DMS79 (cell line): ENCODE measurements around the gene ADCY10.

Experiments
- DNase-seq: peaks from one replicate; lab custom pipeline; 2025; lab: John Stamatoyannopoulos, UW

ADCY10 gene

DNA sequence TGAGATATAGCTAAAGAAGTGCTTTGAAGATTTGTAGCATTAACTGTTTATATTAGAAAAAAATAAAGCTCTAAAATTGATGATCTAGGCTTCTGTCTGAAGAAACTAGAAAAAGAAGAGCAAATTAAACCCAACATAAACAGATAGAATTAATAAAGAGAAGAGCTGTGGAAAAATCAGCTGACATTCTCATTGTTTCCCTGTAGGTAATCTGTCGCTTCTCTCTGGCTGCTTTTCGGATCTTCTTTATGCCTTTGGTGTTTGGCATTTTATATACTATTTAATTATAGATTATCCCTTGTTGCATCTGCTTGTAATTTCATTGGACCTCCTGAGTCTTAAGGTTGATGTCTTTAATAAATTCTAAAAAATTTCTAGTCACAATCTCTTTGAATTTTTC, 132.4 kb downstream of the ADCY10 start:
- no peak for DNase-seq

DNA sequence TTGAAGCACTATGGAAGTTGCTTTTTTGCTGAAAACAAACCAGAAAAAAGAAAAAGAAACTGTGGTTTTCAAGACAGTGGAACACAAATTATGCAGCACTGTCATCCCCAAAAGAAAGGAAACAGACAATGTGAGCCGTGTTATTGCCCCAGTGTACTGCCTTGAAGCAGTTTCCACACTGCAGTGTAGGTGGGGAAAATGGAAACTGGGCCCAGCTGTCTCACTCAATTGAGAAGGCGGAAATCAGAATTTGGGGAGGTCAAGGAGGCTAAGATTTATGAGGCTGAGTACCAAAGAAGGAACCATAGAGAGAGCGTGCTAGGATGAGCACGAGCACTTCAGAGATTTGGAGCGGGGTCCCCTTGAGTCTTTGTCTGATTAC, 136.7 kb downstream of the ADCY10 start:
- DNase-seq, result no peak

DNA sequence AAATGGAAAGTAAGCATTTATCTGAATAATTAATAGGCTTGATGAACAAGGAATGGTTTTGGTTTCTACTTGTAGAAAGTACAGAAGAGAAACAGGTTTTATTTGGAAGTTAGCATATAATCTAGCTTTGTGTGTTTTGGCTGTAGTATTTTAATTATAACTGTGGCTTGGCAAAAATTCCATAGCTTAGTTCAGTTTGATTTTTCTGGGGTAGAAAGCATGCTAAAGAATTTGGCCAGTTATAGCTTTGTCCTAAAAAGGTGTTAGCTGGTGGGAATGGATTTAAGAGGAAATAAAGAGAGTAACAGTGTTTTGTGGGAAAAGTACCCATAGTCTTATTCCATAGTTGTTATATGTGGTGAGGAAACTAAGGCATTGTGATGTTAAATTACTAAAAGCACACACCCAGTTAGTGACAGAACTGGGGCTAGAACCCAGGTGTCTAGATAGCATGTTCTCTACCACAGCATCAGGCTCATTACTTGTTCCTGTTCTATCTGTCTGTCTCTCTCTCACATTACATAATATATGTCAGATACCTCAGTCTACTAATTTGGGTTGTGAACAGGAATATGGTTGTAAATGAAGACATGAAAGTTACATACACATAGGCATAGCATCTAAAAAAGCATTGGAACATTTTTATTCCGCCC, 137.2 kb downstream of the ADCY10 start:
- no peak for DNase-seq

DNA sequence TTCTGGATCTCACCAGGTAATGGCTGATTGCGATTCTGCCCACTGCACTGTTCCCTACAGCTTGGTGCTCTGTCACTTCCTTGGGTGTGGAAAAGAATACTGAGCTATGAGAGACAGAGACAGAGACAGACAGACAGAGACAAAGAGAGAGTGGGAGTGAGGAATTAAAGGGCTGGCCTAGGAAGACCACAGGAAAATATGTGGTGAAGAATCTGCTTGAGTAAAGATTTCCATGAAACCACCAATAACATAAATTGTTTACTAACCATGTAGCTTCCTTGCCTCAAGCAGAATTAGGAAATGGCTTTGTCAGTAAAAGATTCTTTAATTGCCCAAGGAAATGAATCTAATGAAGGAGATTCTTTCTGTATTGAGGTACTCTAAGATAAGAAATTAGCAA, 137.8 kb downstream of the ADCY10 start:
- no peak for DNase-seq

DNA sequence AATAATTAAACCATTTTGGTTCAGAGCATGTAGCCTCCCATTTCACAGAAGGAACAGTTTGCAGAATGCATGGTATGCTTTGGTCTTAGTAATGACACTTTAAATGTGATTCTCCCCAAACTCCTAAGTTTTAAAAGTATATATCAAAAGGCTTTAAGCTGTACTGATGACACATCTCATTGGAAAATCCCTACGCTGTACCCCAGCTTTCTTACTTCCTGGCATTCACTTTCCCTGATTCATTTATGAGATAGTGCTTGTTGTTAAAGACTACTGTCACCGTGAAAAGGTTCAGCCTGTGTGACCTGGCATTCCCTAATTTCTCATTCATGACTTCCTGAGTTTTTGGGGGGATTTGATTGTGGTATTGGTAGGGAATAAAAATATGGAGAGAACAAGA, 138.8 kb downstream of the ADCY10 start:
- DNase-seq, result no peak

DNA sequence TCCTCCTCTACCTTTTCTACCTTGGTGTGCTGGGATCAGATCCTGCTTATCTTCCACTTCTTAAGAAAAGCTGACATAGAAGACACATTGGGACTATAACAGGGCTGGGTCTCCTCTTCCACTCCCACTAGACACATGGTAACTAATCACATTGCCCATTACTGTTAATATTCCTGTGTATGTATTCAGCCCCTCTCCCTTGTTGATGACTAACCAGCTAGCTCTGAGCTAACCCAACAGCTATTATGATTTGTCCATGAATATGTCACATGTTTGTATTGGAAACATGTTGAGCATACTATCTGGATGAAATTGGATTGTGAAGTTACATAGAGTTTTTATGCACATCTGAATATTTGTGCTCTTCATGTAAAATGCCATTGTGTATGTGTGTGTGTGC, 139.2 kb downstream of the ADCY10 start:
- no peak for DNase-seq

DNA sequence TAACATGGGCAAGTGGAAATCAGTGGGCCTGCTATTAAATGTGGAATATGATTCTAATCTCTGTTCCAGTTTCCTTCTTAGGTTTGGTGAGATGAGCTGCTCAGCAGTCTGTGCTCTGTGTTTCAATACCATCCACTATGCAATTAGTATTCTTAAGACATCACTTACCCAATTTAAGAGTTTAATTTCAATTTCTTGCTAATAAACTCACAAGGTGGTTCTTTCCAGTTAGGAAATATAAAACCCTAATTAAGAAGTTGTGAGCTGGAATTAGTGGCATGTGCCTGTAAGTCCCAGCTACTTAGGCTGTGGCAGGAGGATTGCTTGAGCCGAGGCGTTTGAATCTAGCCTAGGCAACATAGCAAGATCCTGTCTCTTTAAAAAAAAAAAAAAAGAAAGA, 140.4 kb downstream of the ADCY10 start:
- no peak for DNase-seq

DNA sequence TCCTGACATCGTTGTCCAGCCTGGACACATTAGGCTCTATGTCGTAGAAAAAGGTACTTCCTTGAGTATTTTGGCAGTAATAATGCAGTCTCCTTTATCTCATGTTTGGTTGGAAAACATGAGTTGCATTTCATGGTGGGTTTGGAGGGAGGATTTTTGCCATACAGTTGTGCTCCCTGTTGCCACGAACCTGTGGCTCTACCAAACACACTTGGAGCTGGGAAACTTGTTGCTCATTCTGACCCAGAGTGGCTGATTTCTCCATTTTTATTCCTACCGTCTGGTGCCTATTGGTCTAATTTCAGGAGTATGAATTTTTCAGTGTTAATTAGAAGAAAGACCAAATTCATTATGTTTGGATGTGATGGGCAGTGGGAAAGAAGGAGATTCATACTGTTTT, 141.5 kb downstream of the ADCY10 start:
- no peak for DNase-seq

DNA sequence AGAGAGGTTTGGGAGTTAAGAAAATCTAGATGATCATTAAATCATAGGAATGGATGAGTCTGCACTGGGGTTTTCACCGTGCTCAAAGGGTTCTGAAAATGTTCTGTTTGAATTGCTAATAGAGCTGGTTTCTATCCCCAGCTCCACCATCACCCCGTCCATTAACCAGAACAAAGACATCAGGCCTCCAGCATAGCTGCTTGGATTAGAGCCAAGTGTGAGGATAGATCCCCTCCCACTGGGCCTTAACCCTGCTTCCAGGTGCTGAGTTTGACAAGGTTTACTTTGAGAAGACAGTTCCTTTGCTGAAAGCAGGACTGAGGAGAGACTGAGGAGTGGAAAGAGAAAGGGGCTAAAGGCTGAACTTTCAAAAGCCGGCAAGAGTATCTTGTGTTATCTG, 143.8 kb downstream of the ADCY10 start:
- DNase-seq, result no peak

DNA sequence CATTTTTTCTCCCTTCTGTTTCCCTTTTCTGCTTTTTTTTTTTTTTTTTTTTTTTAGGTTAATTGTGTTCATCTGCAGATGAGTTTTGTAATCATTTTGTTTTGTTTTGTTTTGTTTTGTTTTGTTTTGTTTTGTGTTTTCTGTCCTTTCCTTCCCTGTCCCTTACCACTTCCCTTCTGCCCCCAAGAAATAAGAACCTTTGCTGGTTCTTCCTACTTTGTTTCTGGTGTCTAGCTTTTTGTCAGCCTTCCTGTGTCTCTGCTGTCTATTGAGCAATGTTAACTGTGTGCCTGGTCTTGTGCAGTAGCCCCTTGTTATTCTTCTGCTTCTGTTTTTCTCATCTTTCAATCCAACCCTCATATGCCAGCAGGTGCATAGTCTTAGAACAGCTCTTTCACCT, 146.2 kb downstream of the ADCY10 start:
- no peak for DNase-seq

DNA sequence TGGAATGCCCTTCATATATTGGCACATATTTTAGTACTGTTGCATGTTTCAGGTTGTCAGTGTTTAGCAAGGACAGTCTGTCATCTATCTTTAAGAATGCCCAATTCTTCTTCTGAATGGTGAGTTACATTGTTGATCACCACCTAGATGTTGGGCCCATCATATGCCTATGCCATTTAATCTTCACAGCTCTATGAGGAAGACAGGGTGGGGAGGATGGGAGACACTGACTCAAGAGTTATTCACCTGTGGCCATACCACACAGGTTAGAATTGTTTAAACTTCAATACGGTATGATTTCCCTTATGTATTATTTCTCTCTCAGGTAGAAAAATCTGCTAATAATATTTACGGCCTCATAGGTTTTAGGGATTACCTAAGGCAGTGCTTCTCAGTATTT, 147.4 kb downstream of the ADCY10 start:
- no peak for DNase-seq

DNA sequence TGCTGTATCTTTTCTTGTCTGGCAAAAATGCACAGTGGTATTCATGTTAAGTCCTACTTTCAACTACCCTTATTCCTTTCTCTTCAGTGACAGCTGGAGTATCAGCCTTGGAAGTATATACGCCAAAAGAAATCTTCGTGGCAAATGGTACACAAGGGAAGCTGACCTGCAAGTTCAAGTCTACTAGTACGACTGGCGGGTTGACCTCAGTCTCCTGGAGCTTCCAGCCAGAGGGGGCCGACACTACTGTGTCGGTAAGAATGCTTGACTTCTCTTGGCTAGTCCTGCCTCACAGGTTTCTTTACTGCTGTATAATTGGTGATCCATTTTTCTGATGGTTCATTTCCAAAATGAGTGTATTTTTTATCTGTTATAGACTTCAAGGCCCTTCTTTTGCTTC, 148.4 kb downstream of the ADCY10 start:
- DNase-seq, result no peak

DNA sequence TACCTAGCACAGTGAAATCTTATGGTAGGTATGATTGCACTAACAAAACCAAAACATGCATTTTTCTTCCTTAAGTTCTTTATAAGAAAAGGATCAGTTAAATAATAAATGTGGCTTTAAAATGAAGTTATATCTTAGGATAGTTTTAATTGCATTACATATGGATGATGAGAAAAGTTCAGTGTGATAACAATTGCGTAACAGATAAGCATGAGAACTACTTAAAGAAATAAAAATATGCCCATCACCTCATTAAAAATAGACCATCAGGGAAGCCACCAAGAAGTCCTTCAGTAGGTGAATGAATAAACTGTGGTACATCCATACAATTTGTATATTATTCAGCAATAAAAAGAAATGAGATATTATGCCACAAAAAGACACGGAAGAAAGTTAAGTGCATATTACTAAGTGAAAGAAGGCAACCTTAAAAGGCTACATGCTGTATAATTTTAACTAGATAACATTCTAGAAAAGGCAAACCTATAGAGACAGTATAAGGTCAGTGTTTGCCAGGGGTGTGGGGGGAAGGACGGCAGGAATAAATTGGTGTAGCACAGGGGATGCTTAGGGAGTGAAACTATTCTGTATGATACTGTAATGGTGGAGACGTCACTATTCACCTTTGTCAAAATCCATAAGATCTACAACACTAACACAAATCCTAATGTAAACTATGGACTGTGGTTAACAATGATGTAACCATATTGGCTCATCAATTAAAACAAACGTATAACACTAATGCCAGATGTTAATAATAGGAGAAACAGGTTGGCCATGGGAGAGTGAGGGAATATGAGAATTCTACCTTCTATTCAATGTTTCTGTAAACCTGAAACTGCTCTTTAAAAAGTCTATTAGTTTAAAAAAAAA, 149.2 kb downstream of the ADCY10 start:
- DNase-seq, result no peak

DNA sequence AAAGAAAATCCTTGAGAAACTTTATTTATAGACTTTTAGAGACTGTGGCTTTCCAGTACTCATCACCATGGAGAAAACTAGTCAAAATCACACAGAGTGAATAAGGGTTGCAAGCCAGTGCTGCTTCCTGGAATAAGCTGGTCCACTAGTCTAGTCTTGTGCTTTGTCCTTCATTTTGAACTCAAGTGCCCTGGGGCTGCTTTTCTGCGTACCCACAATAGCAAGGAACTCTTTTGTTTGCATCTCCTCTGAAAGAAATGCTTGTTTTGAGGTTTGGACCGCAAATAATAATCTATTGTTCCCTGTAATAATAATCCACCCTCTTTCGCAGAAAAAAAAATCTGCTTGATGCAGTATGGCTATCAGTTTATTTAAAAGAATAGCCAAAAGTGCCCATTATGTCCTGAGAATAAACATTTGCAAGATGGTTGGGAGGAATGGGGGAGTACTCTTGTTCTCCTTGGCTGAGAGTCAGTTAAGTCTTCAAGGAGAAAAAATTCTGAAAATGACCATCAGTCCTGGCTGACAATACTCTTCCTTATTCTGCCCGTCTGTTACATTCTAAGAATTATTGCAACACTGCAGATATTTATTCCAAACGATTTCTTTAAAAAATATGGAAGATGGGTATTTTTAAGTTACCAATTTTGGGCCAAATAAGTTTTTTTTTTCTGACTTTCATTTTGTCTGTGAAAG, 150.3 kb downstream of the ADCY10 start:
- no peak for DNase-seq

DNA sequence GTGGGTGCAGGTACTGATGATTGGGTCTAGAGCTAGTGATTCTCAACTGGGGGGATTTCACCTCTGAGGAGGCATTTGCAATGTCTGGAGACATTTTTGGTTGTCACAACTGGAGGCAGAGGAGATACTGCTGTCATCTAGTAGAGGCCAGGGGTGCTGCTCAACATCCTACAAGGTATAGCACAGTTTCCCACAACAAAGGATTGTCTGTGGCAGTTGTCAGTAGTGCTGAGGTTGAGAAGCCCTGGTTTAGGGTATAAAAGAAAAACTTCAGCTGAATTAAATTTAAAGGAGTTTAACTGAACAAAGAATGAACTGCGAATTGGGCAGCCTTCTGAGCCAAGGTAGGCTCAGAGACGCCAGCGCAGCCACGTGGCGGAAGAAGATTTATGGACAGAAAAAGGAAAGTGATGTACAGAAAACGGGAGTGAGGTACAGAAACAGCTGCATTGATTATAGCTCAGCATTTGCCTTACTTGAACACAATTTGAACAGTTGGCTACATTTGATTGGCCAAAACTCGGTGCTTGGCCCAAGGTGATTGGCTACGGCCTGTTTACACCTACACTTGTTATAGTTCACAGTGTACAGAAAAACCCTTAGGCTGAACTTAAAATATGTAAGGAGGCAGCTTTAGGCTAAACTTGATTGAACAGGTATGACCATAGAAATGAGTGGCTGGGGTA, 151.7 kb downstream of the ADCY10 start:
- DNase-seq, result no peak

DNA sequence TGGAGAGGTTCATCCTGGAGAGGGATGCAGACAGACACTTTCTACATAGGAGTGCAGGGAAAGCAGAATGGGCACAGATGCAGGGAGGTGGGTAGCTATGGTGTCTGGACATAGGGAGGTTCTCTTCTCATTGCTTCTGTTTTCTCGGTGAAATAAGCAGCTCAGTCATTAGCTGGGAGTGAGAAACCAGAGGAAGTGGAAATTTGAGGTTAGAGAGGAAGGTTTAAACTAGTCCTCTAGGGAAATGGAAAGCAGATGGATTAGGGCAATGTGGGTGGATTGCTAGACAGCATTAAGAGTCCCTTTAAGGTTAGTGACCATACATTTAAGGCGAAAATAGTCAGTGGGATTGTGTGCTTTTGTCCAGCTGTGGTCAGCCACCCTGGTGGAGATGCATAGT, 152.5 kb downstream of the ADCY10 start:
- no peak for DNase-seq
